ENCODE data around the gene RBM14.

The RBM14 gene

DNA sequence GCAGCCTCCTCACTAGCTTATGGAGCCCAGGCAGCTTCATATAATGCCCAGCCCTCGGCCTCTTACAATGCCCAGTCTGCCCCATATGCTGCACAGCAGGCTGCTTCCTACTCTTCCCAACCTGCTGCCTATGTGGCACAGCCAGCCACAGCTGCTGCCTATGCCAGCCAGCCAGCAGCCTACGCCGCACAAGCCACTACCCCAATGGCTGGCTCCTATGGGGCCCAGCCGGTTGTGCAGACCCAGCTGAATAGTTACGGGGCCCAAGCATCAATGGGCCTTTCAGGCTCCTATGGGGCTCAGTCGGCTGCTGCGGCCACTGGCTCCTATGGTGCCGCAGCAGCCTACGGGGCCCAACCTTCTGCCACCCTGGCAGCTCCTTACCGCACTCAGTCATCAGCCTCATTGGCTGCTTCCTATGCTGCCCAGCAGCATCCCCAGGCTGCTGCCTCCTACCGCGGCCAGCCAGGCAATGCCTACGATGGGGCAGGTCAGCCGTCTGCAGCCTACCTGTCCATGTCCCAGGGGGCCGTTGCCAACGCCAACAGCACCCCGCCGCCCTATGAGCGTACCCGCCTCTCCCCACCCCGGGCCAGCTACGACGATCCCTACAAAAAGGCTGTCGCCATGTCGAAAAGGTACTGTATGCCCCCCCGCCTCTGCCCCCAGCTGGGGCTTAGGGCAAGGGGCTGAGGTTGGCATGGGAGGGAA is 8.8 kb downstream of the RBM14 start:
- TF ChIP-seq, protein P1, sequence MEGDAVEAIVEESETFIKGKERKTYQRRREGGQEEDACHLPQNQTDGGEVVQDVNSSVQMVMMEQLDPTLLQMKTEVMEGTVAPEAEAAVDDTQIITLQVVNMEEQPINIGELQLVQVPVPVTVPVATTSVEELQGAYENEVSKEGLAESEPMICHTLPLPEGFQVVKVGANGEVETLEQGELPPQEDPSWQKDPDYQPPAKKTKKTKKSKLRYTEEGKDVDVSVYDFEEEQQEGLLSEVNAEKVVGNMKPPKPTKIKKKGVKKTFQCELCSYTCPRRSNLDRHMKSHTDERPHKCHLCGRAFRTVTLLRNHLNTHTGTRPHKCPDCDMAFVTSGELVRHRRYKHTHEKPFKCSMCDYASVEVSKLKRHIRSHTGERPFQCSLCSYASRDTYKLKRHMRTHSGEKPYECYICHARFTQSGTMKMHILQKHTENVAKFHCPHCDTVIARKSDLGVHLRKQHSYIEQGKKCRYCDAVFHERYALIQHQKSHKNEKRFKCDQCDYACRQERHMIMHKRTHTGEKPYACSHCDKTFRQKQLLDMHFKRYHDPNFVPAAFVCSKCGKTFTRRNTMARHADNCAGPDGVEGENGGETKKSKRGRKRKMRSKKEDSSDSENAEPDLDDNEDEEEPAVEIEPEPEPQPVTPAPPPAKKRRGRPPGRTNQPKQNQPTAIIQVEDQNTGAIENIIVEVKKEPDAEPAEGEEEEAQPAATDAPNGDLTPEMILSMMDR (IDR thresholded peaks at IDR 0.05): no peak

DNA sequence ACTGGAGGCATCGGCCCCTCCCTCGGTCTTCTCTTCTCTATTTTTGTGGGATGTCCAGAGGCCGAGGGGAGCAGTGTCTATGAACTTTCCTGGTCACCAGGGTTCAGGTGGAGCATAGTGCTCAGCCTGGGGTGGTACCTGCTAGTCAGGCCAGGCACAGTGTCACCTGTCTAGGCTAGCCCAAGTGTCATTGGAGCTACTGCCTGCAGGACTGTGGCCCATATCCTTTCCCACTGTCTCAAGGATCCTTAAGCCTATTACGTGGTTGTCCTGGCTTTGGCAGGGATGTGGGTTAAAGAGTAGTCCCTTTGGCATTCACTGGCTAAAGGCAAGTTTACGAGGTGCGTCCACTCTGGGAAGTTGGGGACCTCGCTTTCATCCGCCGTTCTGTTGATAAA is 9.3 kb downstream of the RBM14 start:
- TF ChIP-seq, protein P1 (IDR thresholded peaks at IDR 0.05): no peak

DNA sequence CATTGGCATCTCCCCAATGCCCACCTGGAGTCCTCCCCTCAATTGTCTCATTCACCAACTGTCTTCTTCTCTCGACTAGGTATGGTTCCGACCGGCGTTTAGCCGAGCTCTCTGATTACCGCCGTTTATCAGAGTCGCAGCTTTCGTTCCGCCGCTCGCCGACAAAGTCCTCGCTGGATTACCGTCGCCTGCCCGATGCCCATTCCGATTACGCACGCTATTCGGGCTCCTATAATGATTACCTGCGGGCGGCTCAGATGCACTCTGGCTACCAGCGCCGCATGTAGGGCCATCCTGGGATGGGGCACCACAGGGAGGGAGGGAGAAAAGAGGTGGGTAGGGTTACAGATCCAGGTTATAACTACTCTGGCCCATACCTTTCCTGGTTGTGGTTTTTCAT is 10.0 kb downstream of the RBM14 start:
- TF ChIP-seq, protein P1 (IDR thresholded peaks at IDR 0.05): no peak

DNA sequence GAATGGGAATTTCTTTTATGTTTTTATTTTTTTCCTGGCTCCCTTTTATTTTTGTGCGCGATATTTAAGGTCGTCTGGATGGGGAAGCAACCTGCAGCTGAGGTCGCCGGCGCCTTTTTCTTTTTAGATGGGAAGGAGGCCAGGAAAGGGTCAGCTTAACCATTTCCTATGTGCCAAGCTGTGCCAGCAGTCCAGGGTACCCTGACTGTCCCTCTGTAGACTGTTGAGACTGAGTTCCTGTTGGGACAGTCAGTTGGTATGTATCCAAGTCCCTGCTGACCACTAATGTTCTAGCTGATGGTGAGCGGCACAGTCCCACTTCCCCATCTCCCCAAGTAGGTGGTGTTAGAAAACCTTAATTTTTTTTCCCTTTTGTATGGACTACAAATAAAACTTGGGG is 10.5 kb downstream of the RBM14 start:
- TF ChIP-seq, protein P1 (IDR thresholded peaks at IDR 0.05): no peak

DNA sequence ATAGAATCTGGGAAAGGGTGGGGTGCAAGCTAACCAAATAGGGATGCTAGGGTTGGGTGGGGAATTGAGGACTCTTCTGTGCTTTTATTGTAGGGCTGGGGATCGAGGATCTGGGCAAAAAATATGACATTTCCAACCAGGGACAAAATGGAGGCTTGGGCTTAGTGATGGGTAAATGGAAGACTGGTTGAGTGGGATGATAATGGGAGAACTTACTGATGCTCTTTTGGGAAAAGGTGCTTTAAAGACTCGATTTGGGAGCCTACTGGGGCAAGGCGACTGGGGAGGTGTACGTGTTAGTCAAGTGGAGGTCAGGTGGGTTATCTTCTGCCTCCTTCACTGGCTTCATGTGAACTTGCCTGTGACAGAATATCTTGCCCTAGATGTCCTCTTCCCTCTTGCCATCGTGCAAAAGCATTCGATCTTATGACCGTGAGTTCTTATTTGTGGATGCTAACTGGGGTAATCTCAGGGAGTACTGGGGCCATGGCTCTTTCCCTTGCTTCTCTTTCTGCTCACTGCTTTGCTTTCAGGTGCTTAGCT is 11.7 kb downstream of the RBM14 start:
- TF ChIP-seq, protein P1 (IDR thresholded peaks at IDR 0.05): no peak

DNA sequence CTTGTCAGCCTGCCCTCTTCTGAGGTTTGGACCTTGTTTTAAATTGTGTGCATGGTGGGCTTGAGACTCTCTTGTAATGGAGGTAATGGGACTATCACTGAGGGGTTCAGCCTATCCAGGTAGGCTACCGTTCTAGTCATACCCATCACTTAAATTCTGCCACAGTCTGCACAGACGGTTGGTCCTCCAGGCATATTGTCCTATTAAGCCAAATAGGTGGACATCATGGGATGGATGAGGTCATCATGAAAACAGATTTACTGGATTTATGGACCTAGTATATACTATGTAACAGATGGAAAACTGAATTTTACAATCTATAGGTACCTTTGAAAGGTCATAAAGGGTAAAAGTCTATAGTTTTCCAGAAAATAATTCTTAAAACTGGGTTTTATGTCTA is 12.9 kb downstream of the RBM14 start:
- TF ChIP-seq, protein P1 (IDR thresholded peaks at IDR 0.05): no peak

DNA sequence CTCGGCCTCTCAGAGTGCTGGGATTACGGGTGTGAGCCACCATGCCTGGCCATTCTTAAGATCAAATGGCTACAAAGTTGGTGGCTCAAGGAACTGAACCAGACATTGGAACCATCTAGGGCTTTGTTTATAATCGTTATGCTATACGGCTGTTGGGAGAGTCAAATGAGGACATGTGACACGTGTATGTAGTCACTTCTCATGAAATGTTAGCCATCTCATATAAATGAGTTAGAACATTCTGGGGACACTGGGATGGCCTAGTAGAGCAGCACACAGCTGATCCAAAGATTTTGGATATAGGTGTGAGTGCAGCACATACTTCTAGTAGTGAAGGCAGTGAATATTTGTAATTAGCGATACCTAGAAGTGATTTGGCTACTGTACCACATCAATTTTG is 15.5 kb downstream of the RBM14 start:
- TF ChIP-seq, protein P1 (IDR thresholded peaks at IDR 0.05): no peak

Measured in LNCAP (cell line).